ENCODE results near the gene MYT1.
A peak's percentile ranks its signal among the peaks of the same experiment; 100 is the strongest.

MYT1 gene

GRCh38 chr20:64153861-64154589 is 10.2 kb upstream of the MYT1 start:
- DNase-seq (ENCODE audit: low read depth) = no peak

GRCh38 chr20:64154590-64155257 is 9.5 kb upstream of the MYT1 start:
- no peak for DNase-seq (ENCODE audit: low read depth)

GRCh38 chr20:64155258-64156135 is 8.8 kb upstream of the MYT1 start:
- DNase-seq (ENCODE audit: low read depth) = no peak

- DNase-seq (ENCODE audit: low read depth) = no peak
These were observed 7.9 kb upstream of the MYT1 start for GRCh38 chr20:64156136-64156885.

- DNase-seq (ENCODE audit: low read depth) = no peak
These were observed 7.1 kb upstream of the MYT1 start for GRCh38 chr20:64156886-64157875.

- DNase-seq (ENCODE audit: low read depth) = no peak
These were observed 6.4 kb upstream of the MYT1 start for GRCh38 chr20:64157878-64158277.

- no peak for DNase-seq (ENCODE audit: low read depth)
These were observed 5.6 kb upstream of the MYT1 start for GRCh38 chr20:64158346-64159285.

- no peak for DNase-seq (ENCODE audit: low read depth)
These were observed 5.0 kb upstream of the MYT1 start for GRCh38 chr20:64159286-64159680.

GRCh38 chr20:64159711-64160110 is 4.5 kb upstream of the MYT1 start:
- no peak for DNase-seq (ENCODE audit: low read depth)

GRCh38 chr20:64160118-64160517 is 4.1 kb upstream of the MYT1 start:
- no peak for DNase-seq (ENCODE audit: low read depth)

- no peak for DNase-seq (ENCODE audit: low read depth)
These were observed 3.5 kb upstream of the MYT1 start for GRCh38 chr20:64160526-64161355.

GRCh38 chr20:64161356-64162238 is 2.7 kb upstream of the MYT1 start:
- DNase-seq (ENCODE audit: low read depth) = peak; percentile 20

- DNase-seq (ENCODE audit: low read depth) = no peak
These were observed 1.9 kb upstream of the MYT1 start for GRCh38 chr20:64162239-64162910.

GRCh38 chr20:64163776-64164122 is 503 bp upstream of the MYT1 start:
- DNase-seq (ENCODE audit: low read depth) = no peak

- no peak for DNase-seq (ENCODE audit: low read depth)
These were observed 1.8 kb downstream of the MYT1 start for GRCh38 chr20:64165866-64166600.

All from ELR (cell line).